Activated T-cell treated with anti-CD3 and anti-CD28 coated beads, Interleukin-2, amount 50 U/mL, for 4 hours (primary cell): ENCODE results near the gene SDR42E1. TPM values are rescaled to one million over a fixed set of nuclear protein-coding genes. Genes with fewer than 3 reads are reported as not detected.
"Not testable (repeated sequence)": the region's sequence is repeated elsewhere in the genome, so short reads cannot be mapped to it uniquely, and the experiment has no call there.

ENCODE experiments used
- ATAC-seq, 2 donors: fragments of 200-7000 bp; cut with Tn5 transposase; one replicate each; pipeline ENCODE4 v1.10.0; 2021
- DNase-seq: peaks from one replicate; pipeline ENCODE4 v3.0.0-alpha.2; 2020
- H3K27me3 Mint-ChIP-seq: one replicate; pipeline ENCODE4 v1.8.0; 2021; ENCODE audit warnings: low read depth, mixed read lengths
- H3K36me3 Mint-ChIP-seq: one replicate; pipeline ENCODE4 v1.8.0; 2022; ENCODE audit warnings: mixed read lengths; ENCODE audit not compliant: insufficient read depth
- H3K4me1 Mint-ChIP-seq: one replicate; pipeline ENCODE4 v1.8.0; 2021; ENCODE audit warnings: low read depth, mixed read lengths
- H3K4me3 Mint-ChIP-seq: one replicate; pipeline ENCODE4 v1.8.0; 2021; ENCODE audit warnings: mild to moderate bottlenecking, moderate library complexity, mixed read lengths
- H3K9me3 Mint-ChIP-seq: one replicate; pipeline ENCODE4 v1.8.0; 2021; ENCODE audit warnings: mixed read lengths
- total RNA-seq, 3 donors: library from RNA; stranded (reverse); gene quantifications; one replicate each; pipeline ENCODE4 v1.2.1, GENCODE V29; 2021

SDR42E1 gene
- total RNA-seq, 3 donors from 2014 or later, result 2.0 to 5.7 (median 5.5) TPM

DNA sequence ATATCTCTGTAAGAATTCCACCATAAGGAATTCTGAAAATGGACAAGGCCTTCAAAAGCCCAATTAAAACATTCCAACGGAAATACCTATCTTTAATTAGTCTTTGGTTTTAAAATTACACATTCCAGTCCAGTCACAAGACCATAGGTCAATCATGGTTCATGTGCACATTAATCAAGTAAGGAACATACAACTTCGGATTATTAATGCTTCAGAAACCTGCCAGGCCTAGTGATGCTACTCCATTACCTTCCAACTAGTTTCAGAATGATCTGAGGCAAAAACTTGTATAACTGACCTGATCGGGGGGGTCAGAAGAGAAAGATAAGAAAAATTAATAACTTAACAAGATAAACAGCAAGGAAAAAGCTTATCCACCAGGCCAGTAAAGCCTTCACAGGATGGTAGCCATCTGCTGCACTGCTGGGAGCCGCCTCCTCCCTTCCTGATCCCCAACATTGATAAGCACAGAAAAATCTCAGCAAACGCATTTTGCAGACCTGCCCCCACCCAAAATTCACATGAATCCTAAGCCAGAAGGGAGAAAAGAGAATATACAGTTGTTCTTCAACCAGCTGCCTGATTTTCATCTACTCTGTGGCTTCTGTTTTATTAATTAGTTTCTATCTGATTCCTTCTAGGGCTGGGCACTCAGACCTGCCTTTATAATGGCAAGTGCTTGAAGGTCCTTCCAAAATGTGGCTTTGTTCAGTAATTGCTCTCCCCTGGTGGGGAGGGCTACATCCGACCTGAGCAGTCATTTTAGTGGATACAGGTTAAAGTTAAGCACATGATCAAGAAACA, 6.0 kb downstream of the SDR42E1 start:
- Mint-ChIP-seq H3K4me1 (no peaks in the 10 kb centered on the region), H3K36me3 (peaks cover 5% of the 10 kb centered on the region), H3K4me3 (no peak overlapping the region), H3K9me3 (peaks cover 14% of the 10 kb centered on the region), H3K27me3 (peaks cover 4% of the 10 kb centered on the region)
- DNase-seq, result no peak
- ATAC-seq, result no peak

- Mint-ChIP-seq H3K4me3 (no peak overlapping the region), H3K9me3 (peaks cover 13% of the 10 kb centered on the region), H3K36me3 (peaks cover 5% of the 10 kb centered on the region), H3K27me3 (peaks cover 2% of the 10 kb centered on the region), H3K4me1 (no peaks in the 10 kb centered on the region)
- ATAC-seq (no peak), DNase-seq (no peak)
Observed at GRCh38 chr16:82004601-82005000, 6.7 kb downstream of the SDR42E1 start.

- Mint-ChIP-seq H3K4me1 (no peaks in the 10 kb centered on the region), H3K9me3 (no peaks in the 10 kb centered on the region), H3K27me3 (peaks cover 2% of the 10 kb centered on the region), H3K36me3 (peaks cover 11% of the 10 kb centered on the region), H3K4me3 (no peak overlapping the region)
- DNase-seq, result no peak
- no peak for ATAC-seq
Observed at GRCh38 chr16:82002831-82003230, 8.4 kb downstream of the SDR42E1 start.

DNA sequence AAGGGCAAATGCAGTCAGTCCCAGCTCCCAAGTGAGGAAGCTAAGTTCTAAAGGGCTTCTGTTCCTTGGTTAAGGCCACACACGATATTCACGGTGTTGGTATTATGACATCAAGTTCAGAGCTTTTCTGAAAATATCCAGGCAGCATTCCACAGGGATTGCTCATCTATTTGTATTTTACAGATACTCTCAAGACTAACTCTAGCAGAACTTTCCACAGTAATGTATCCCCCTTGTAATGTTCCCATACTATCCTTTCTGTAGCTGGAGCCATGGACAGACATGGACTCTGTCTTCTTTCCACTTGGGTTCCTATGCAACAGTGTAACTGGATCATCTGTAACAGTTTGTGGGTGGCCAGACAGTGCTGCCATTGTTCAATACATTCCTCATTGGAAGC, 13.5 kb downstream of the SDR42E1 start:
- Mint-ChIP-seq H3K36me3 (peaks cover 8% of the 10 kb centered on the region), H3K4me3 (no peak overlapping the region), H3K27me3 (peaks cover 2% of the 10 kb centered on the region), H3K9me3 (no peaks in the 10 kb centered on the region), H3K4me1 (no peaks in the 10 kb centered on the region)
- no peak for ATAC-seq
- DNase-seq, result no peak

DNA sequence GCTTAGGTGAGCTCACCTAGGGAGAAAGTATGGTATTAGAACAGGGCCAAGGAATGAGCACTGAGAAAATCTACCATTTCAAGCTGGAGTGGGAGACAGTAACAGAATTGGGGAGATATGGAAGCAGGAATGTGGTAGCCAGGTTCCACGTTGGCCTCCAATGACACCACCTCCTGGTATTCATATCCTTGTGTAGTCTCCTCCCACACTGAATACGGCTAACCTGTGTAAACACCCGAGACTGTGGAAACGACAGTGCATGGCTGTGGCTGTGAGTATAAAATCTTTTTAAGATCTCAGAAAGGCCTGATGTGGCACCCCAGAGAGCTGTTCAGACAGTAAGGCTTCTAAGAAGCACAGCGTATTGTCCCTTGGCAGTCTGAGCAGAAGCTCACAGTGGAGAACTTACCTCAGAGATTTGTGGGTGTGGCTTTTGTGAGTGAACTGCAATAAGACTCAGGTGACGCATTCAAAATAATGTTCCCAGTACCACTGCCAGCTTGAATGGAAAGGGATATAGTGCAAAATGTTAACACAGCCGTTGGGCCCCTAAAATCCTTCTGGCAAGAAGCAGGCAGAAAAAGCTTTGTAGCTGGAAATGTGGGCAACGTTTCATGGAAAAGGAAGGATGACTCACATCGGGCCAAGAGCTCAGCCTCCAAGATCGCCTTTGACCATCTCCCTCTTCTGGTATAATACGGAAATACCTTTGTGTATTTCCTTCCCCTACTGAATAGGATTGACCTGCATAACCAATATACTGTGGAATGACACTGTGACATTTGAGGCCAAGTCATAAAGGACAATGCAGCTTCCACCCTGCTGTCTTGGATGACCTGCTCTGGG, 14.4 kb downstream of the SDR42E1 start:
- Mint-ChIP-seq H3K27me3 (peaks cover 2% of the 10 kb centered on the region), H3K9me3 (no peaks in the 10 kb centered on the region), H3K4me1 (no peaks in the 10 kb centered on the region), H3K4me3 (no peak overlapping the region), H3K36me3 (peaks cover 8% of the 10 kb centered on the region)
- ATAC-seq, result no peak
- DNase-seq, result no peak

GRCh38 chr16:81995651-81996050, 15.6 kb downstream of the SDR42E1 start:
- ATAC-seq (no peak), DNase-seq (no peak)
- Mint-ChIP-seq H3K36me3 (peaks cover 6% of the 10 kb centered on the region), H3K4me3 (no peak overlapping the region), H3K4me1 (no peaks in the 10 kb centered on the region), H3K27me3 (no peaks in the 10 kb centered on the region), H3K9me3 (no peaks in the 10 kb centered on the region)

- Mint-ChIP-seq H3K4me3 (no peak overlapping the region), H3K9me3 (no peaks in the 10 kb centered on the region), H3K27me3 (no peaks in the 10 kb centered on the region), H3K36me3 (peaks cover 6% of the 10 kb centered on the region), H3K4me1 (no peaks in the 10 kb centered on the region)
- ATAC-seq, result no peak
- DNase-seq, result no peak
Observed at GRCh38 chr16:81994485-81994884, 16.8 kb downstream of the SDR42E1 start.

GRCh38 chr16:81992859-81993258, 18.4 kb downstream of the SDR42E1 start:
- no peaks in the 10 kb centered on the region for H3K4me1 Mint-ChIP-seq
- no peak for DNase-seq
- H3K9me3 Mint-ChIP-seq, result no peaks in the 10 kb centered on the region
- no peak for ATAC-seq
- H3K27me3 Mint-ChIP-seq, result no peaks in the 10 kb centered on the region
- no peaks in the 10 kb centered on the region for H3K36me3 Mint-ChIP-seq
- H3K4me3 Mint-ChIP-seq, result no peak overlapping the region

- ATAC-seq (no peak), DNase-seq (no peak)
- no peak overlapping the region for H3K4me3 Mint-ChIP-seq
- peaks cover 2% of the 10 kb centered on the region for H3K27me3 Mint-ChIP-seq
- no peaks in the 10 kb centered on the region for H3K9me3 Mint-ChIP-seq
- no peaks in the 10 kb centered on the region for H3K4me1 Mint-ChIP-seq
- H3K36me3 Mint-ChIP-seq, result no peaks in the 10 kb centered on the region
Observed at GRCh38 chr16:81987706-81988105, 23.6 kb downstream of the SDR42E1 start.

DNA sequence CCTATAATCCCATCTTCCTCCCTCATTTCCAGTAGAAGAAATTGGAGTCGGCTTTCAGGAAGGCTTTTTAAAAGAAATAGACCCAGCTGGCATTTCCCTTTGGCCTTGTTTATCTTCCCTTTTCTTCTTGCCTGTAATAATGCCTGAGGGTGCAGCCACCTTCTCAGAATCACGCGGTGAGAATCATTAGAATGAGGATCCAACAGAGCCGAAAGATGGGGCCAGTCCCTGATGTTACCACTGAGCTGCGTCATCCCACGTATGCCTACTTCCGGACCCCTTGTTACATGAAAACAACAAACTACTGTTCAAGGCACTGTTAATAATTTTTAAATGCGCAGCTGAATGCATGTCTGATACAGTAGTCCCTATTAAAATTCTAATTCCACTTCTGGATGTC, 24.1 kb downstream of the SDR42E1 start:
- H3K9me3 Mint-ChIP-seq, result no peaks in the 10 kb centered on the region
- DNase-seq (no peak), ATAC-seq (no peak)
- no peaks in the 10 kb centered on the region for H3K4me1 Mint-ChIP-seq
- H3K4me3 Mint-ChIP-seq, result no peak overlapping the region
- no peaks in the 10 kb centered on the region for H3K36me3 Mint-ChIP-seq
- H3K27me3 Mint-ChIP-seq, result peaks cover 2% of the 10 kb centered on the region

GRCh38 chr16:81977335-81977942, 33.8 kb downstream of the SDR42E1 start:
- H3K9me3 Mint-ChIP-seq, result peaks cover 18% of the 10 kb centered on the region
- H3K4me1 Mint-ChIP-seq, DNase-seq, H3K36me3 Mint-ChIP-seq, ATAC-seq, H3K4me3 Mint-ChIP-seq, H3K27me3 Mint-ChIP-seq: not testable (repeated sequence)

- Mint-ChIP-seq H3K4me1 (no peaks in the 10 kb centered on the region), H3K36me3 (no peaks in the 10 kb centered on the region)
Observed at GRCh38 chr16:81975637-81976036, 35.6 kb downstream of the SDR42E1 start.

DNA sequence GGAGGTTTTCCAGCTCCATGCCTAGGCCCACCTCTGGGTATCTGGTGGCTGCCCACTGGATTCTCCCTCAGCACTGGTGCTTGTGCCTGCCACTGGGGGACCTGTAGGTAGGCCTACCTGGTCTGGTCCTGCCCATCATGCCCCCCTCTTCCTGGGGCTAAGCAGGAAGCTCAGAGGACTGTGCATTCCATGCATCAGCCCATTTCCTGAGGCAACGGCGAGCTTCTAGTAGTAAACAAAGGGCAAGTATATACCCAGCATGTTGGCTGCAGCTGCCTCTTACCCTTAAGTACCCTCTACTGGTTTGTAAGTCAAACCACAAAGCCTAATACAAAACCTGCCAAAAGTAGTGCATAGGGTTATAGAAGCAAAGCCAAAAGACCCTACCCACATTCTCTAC, 37.5 kb downstream of the SDR42E1 start:
- H3K36me3 Mint-ChIP-seq, result no peaks in the 10 kb centered on the region
- peaks cover 27% of the 10 kb centered on the region for H3K9me3 Mint-ChIP-seq
- peaks cover 5% of the 10 kb centered on the region for H3K27me3 Mint-ChIP-seq
- H3K4me3 Mint-ChIP-seq, result no peak overlapping the region
- ATAC-seq, result no peak
- no peak for DNase-seq
- no peaks in the 10 kb centered on the region for H3K4me1 Mint-ChIP-seq

More at GRCh38 chr16:81975637-81976036, 35.6 kb downstream of the SDR42E1 start:
- DNase-seq (no peak), ATAC-seq (no peak)
- H3K27me3 Mint-ChIP-seq, result peaks cover 5% of the 10 kb centered on the region
- peaks cover 26% of the 10 kb centered on the region for H3K9me3 Mint-ChIP-seq
- H3K4me3 Mint-ChIP-seq, result no peak overlapping the region

- Mint-ChIP-seq H3K27me3 (peaks cover 5% of the 10 kb centered on the region), H3K4me3 (no peak overlapping the region), H3K36me3 (no peaks in the 10 kb centered on the region), H3K4me1 (no peaks in the 10 kb centered on the region), H3K9me3 (peaks cover 27% of the 10 kb centered on the region)
- no peak for ATAC-seq
- no peak for DNase-seq
Observed at GRCh38 chr16:81971853-81972252, 39.4 kb downstream of the SDR42E1 start.
